ENCODE data around the gene MTMR11.

MTMR11 gene

GRCh38 chr1:149934356-149934755 lies 2.3 kb downstream of the MTMR11 start:
- DNase-seq (ENCODE audit: low read depth in 2 of 2): no peak

- DNase-seq (ENCODE audit: low read depth in 2 of 2): no peak
Measured at GRCh38 chr1:149933208-149933607, 3.5 kb downstream of the MTMR11 start.

GRCh38 chr1:149932474-149932873 lies 4.2 kb downstream of the MTMR11 start:
- DNase-seq (ENCODE audit: low read depth in 2 of 2): no peak

GRCh38 chr1:149931212-149931790 lies 5.4 kb downstream of the MTMR11 start:
- no peak for DNase-seq (ENCODE audit: low read depth in 2 of 2)

- DNase-seq (ENCODE audit: low read depth in 2 of 2): no peak
Measured at GRCh38 chr1:149929856-149930255, 6.8 kb downstream of the MTMR11 start.

GRCh38 chr1:149928401-149928724 lies 8.3 kb downstream of the MTMR11 start:
- no peak for DNase-seq (ENCODE audit: low read depth in 2 of 2)

- peak; percentile 90 to 92 for DNase-seq (ENCODE audit: low read depth in 2 of 2)
Measured at GRCh38 chr1:149927563-149928400, 8.9 kb downstream of the MTMR11 start, which contains the start of gene SF3B4. SF3B4 (minus strand) TSS chr1:149927803; CDS start chr1:149927759, 44 bp downstream.

GRCh38 chr1:149927056-149927562 lies 9.6 kb downstream of the MTMR11 start:
- no peak for DNase-seq (ENCODE audit: low read depth in 2 of 2)

GRCh38 chr1:149926296-149926695 lies 10.4 kb downstream of the MTMR11 start:
- DNase-seq (ENCODE audit: low read depth in 2 of 2): no peak

GRCh38 chr1:149925751-149926150 lies 10.9 kb downstream of the MTMR11 start:
- no peak for DNase-seq (ENCODE audit: low read depth in 2 of 2)

GRCh38 chr1:149925345-149925744 lies 11.3 kb downstream of the MTMR11 start:
- DNase-seq (ENCODE audit: low read depth in 2 of 2): no peak

- no peak for DNase-seq (ENCODE audit: low read depth in 2 of 2)
Measured at GRCh38 chr1:149923626-149924025, 13.1 kb downstream of the MTMR11 start.

- DNase-seq (ENCODE audit: low read depth in 2 of 2): peak; percentile 5 to 15
Measured at GRCh38 chr1:149917571-149918144, 19.0 kb downstream of the MTMR11 start, which contains the start of gene SV2A. SV2A (minus strand) TSS chr1:149917844; CDS start chr1:149913840, 4,004 bp downstream.

- DNase-seq (ENCODE audit: low read depth in 2 of 2): no peak
Measured at GRCh38 chr1:149916898-149917252, 19.8 kb downstream of the MTMR11 start.

- DNase-seq (ENCODE audit: low read depth in 2 of 2): no peak
Measured at GRCh38 chr1:149916193-149916897, 20.3 kb downstream of the MTMR11 start.

- no peak for DNase-seq (ENCODE audit: low read depth in 2 of 2)
Measured at GRCh38 chr1:149915429-149916192, 21.1 kb downstream of the MTMR11 start.

- no peak for DNase-seq (ENCODE audit: low read depth in 2 of 2)
Measured at GRCh38 chr1:149914545-149914944, 22.1 kb downstream of the MTMR11 start.

GRCh38 chr1:149906570-149907075 lies 30.1 kb downstream of the MTMR11 start:
- no peak for DNase-seq (ENCODE audit: low read depth in 2 of 2)

- DNase-seq (ENCODE audit: low read depth in 2 of 2): no peak
Measured at GRCh38 chr1:149903836-149904491, 32.7 kb downstream of the MTMR11 start.

GRCh38 chr1:149899460-149900284 lies 37.0 kb downstream of the MTMR11 start, which contains the start of gene BOLA1:
BOLA1 (plus strand) TSS chr1:149899568; CDS start chr1:149900060, 492 bp downstream.
- DNase-seq (ENCODE audit: low read depth in 2 of 2): peak; percentile 60 to 68
